AG04450 (cell line): Measurements from ENCODE around the gene FBXO21. TPM values are rescaled to one million over a fixed set of nuclear protein-coding genes. Genes with fewer than 3 reads are reported as not detected.

ENCODE experiments used
- CTCF ChIA-PET: fragments of 300-600, 350-600 bp; formaldehyde crosslinking; extraction: SDS; loops from one replicate; lab custom pipeline; 2022; ENCODE audit warnings: antibody characterized with exemption, inconsistent platforms; lab: Charles Lee
- POLR2A ChIA-PET: fragments of 350-600 bp; formaldehyde crosslinking; extraction: SDS; loops from one replicate; lab custom pipeline; 2021; ENCODE audit warnings: antibody characterized with exemption, inconsistent platforms; lab: Yijun Ruan, JAX
- DNase-seq: peaks from one replicate; pipeline ENCODE4 v3.0.0-alpha.2; 2011; ENCODE audit warnings: low read depth, low spot score
- H3K27ac ChIP-seq: one replicate; pipeline ENCODE4 v1.5.1; 2012; ENCODE audit warnings: low read depth, low read length, control low read depth
- H3K27me3 ChIP-seq: one replicate; pipeline ENCODE4 v1.6.0; 2012; ENCODE audit warnings: low read length; ENCODE audit not compliant: control insufficient read depth, insufficient read depth
- H3K4me3 ChIP-seq: 2 replicates; pipeline ENCODE4 v1.5.1; 2011; ENCODE audit warnings: mild to moderate bottlenecking, low read depth, low read length, control low read depth
- H3K9me3 ChIP-seq: 2 replicates; pipeline ENCODE4 v1.5.1; 2012; ENCODE audit warnings: low read length; ENCODE audit not compliant: control insufficient read depth, insufficient read depth
- CTCF ChIP-seq: IDR thresholded peaks from 2 replicates; pipeline ENCODE4 v1.5.1; 2011; ENCODE audit warnings: low read depth, low read length, control low read depth, inconsistent platforms
- polyA plus RNA-seq: library from polyadenylated mRNA; depleted of rRNA; stranded (reverse); fragments of >200 nt; gene quantifications from 2 replicates; pipeline ENCODE4 v1.2.3, GENCODE V29; 2011

FBXO21 gene
- polyA plus RNA-seq, 1 experiment: 38.9 TPM

GRCh38 chr12:117172168-117172567, 18.1 kb downstream of the FBXO21 start:
- Histone ChIP-seq H3K4me3 (no peak overlapping the region), H3K9me3 (no peaks in the 10 kb centered on the region), H3K27ac (no peak overlapping the region), H3K27me3 (no peaks in the 10 kb centered on the region)
- TF ChIP-seq CTCF: no peak
- DNase-seq: no peak
- CTCF ChIA-PET: interaction anchor here (0.6 kb wide), 1 partner anchor 97 kb away, joined by 5 read pairs; no protein-coding TSS in a partner anchor
- POLR2A ChIA-PET: no interaction called here

GRCh38 chr12:117171499-117172162, 18.6 kb downstream of the FBXO21 start:
- TF ChIP-seq CTCF: no peak
- no peak for DNase-seq
- POLR2A ChIA-PET: no interaction called here
- CTCF ChIA-PET: interaction anchor here (0.6 kb wide), 2 partner anchors 12 to 97 kb away, joined by 5 to 9 read pairs; no protein-coding TSS in a partner anchor
- no peak overlapping the region for H3K27ac ChIP-seq
- no peak overlapping the region for H3K4me3 ChIP-seq
- H3K27me3 ChIP-seq: no peaks in the 10 kb centered on the region
- no peaks in the 10 kb centered on the region for H3K9me3 ChIP-seq

- CTCF ChIA-PET: no interaction called here
- Histone ChIP-seq H3K27me3 (no peaks in the 10 kb centered on the region), H3K4me3 (no peak overlapping the region), H3K27ac (no peak overlapping the region), H3K9me3 (no peaks in the 10 kb centered on the region)
- no peak for DNase-seq
- POLR2A ChIA-PET: no interaction called here
- no peak for TF ChIP-seq CTCF
Measured at GRCh38 chr12:117169548-117169947, 20.7 kb downstream of the FBXO21 start.

GRCh38 chr12:117168976-117169375, 21.3 kb downstream of the FBXO21 start:
- H3K4me3 ChIP-seq: no peak overlapping the region
- no peak for DNase-seq
- ChIA-PET CTCF (no interaction called here), POLR2A (no interaction called here)
- no peak overlapping the region for H3K27ac ChIP-seq
- no peaks in the 10 kb centered on the region for H3K9me3 ChIP-seq
- TF ChIP-seq CTCF: no peak
- no peaks in the 10 kb centered on the region for H3K27me3 ChIP-seq

- ChIA-PET CTCF (no interaction called here), POLR2A (no interaction called here)
- H3K9me3 ChIP-seq: no peaks in the 10 kb centered on the region
- H3K27me3 ChIP-seq: no peaks in the 10 kb centered on the region
- H3K4me3 ChIP-seq: no peak overlapping the region
- TF ChIP-seq CTCF: no peak
- DNase-seq: no peak
- H3K27ac ChIP-seq: no peak overlapping the region
Measured at GRCh38 chr12:117167769-117168168, 22.5 kb downstream of the FBXO21 start.
